ENCODE data around the gene CTPS2. TPM values are rescaled to one million over a fixed set of nuclear protein-coding genes. Genes with fewer than 3 reads are reported as not detected.

Gene CTPS2
- total RNA-seq, 4 donors from 2014 or later = 15.9 to 25.0 (median 19.3) TPM

DNA sequence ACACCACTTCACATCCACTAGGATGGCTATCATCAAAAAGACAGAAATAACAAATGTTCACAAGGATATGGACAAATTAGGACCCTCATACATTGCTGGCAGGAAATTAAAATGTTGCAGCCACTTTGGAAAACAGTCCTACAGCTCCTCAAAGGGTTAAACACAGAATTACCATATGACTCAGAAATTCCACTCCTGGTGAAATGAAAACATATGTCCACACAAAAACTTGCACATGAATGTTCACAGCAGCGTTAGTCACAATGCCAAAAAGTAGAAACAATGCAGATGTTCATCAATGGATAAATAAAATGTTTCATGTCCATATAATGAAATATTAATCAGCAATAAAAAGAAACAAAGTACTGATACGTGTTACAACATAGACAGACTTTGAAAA is 47.4 kb downstream of the CTPS2 start:
- no peak overlapping the region for H3K4me3 ChIP-seq (replicated peaks in 1 of 3)
- no peaks in the 10 kb centered on the region for H3K4me1 ChIP-seq
- 66 to 78% methylated on average over 2 of the region's 2 CpGs for WGBS, 2 donors
- TF ChIP-seq, protein P1, sequence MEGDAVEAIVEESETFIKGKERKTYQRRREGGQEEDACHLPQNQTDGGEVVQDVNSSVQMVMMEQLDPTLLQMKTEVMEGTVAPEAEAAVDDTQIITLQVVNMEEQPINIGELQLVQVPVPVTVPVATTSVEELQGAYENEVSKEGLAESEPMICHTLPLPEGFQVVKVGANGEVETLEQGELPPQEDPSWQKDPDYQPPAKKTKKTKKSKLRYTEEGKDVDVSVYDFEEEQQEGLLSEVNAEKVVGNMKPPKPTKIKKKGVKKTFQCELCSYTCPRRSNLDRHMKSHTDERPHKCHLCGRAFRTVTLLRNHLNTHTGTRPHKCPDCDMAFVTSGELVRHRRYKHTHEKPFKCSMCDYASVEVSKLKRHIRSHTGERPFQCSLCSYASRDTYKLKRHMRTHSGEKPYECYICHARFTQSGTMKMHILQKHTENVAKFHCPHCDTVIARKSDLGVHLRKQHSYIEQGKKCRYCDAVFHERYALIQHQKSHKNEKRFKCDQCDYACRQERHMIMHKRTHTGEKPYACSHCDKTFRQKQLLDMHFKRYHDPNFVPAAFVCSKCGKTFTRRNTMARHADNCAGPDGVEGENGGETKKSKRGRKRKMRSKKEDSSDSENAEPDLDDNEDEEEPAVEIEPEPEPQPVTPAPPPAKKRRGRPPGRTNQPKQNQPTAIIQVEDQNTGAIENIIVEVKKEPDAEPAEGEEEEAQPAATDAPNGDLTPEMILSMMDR (IDR thresholded peaks at IDR 0.05) = no peak
- H3K27me3 ChIP-seq = no peaks in the 10 kb centered on the region
- H3K27ac ChIP-seq = no peak overlapping the region
- intact Hi-C loops (cut with DNase I) = no loop called here
- no peaks in the 10 kb centered on the region for H3K9me3 ChIP-seq
- no peaks in the 10 kb centered on the region for H3K36me3 ChIP-seq
- no peak for DNase-seq

DNA sequence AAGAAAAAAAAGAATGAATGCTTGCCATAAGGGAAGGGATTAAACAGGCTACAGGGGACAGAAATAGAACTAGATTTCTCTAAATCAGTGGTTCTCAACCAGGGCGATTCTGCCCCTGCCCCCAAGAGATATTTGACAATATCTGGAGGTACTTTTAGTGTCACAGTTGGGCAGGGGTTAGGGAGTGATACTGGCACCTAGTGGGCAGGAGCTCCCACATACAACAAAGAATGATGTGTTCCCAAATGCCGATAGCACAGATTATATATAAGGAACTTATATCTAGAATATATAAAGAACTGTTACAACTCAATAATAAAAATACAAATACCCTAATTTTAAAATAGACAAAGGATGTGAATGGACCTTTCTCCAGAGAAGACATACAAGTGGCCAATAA is 47.8 kb downstream of the CTPS2 start:
- intact Hi-C loops (cut with DNase I) = no loop called here
- Histone ChIP-seq H3K4me3 (replicated peaks in 1 of 3) (no peak overlapping the region), H3K27ac (no peak overlapping the region), H3K27me3 (no peaks in the 10 kb centered on the region), H3K36me3 (no peaks in the 10 kb centered on the region), H3K4me1 (no peaks in the 10 kb centered on the region), H3K9me3 (no peaks in the 10 kb centered on the region)
- DNase-seq = no peak
- TF ChIP-seq POLR2A (IDR thresholded peaks at IDR 0.05) = no peak
- TF ChIP-seq, protein P1 (IDR thresholded peaks at IDR 0.05) = no peak
- 91 to 98% methylated on average over 2 of the region's 2 CpGs for WGBS, 2 donors

DNA sequence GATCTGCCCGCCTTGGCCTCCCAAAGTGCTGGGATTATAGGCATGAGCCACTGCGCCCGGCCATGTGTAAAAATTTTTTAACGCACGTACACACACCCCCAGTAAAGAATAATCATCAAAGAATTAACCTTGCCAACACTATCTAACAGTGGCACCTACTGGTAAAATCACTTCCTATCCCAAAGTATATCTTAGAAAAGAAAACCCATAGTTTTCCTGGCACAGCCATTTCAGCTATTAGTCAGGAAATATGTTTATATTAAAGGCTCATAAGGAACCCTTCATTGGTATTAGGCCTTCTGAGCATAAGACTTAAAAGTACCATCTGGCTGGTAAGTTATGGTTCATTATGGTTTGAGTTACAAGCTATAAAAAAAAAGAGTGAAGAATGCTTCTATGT is 48.4 kb downstream of the CTPS2 start:
- TF ChIP-seq, protein P1 (IDR thresholded peaks at IDR 0.05) = no peak
- TF ChIP-seq POLR2A (IDR thresholded peaks at IDR 0.05) = no peak
- Histone ChIP-seq H3K27ac (no peak overlapping the region), H3K4me1 (no peaks in the 10 kb centered on the region), H3K4me3 (replicated peaks in 1 of 3) (no peak overlapping the region), H3K27me3 (no peaks in the 10 kb centered on the region), H3K9me3 (no peaks in the 10 kb centered on the region), H3K36me3 (no peaks in the 10 kb centered on the region)
- WGBS, 2 donors = 90 to 97% methylated on average over 5 of the region's 5 CpGs
- intact Hi-C loops (cut with DNase I) = no loop called here
- no peak for DNase-seq

DNA sequence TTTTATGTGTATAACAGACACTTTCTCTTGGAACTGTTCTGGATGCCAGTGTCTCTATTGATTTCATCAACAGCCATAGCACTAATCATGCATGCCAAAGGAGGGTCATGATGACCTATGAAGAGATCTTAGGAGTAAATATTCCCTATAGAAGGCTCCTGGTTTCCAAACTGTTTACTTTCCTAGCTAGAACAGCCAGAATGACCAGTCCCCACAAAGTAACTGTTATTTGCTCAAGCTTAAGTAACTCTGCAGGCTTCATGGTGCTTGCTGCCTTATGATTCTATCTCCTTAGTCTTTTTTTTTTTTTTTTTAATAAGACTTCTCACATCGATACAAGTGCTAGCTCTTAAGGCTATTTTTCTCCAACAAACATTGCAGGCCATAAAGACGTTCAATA is 50.1 kb downstream of the CTPS2 start:
- no peak for DNase-seq
- no peak overlapping the region for H3K4me3 ChIP-seq (replicated peaks in 1 of 3)
- H3K27ac ChIP-seq = no peak overlapping the region
- H3K9me3 ChIP-seq = no peaks in the 10 kb centered on the region
- TF ChIP-seq, protein P1 (IDR thresholded peaks at IDR 0.05) = no peak
- no peak for TF ChIP-seq POLR2A (IDR thresholded peaks at IDR 0.05)
- H3K36me3 ChIP-seq = no peaks in the 10 kb centered on the region
- intact Hi-C loops (cut with DNase I) = no loop called here
- no peaks in the 10 kb centered on the region for H3K27me3 ChIP-seq
- 89 to 94% methylated on average over 2 of the region's 2 CpGs for WGBS, 2 donors
- H3K4me1 ChIP-seq = no peaks in the 10 kb centered on the region

DNA sequence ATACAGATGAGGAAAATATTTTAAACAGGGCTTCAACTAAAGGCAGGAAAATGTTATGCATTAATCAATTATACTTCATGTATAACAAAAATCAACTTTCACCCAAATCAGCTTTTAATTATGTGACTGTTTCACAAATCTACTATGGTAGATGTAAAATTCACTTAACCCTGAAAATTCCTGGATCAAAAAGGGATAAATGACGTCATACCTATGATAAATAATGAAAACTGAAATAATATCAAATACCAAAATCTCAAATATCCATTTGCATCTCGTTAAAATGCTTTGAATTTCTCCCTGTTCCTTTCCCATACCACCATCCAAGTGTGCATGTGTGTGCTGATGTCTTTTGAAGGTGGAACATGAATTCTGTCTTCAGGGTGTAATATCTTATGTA is 51.0 kb downstream of the CTPS2 start:
- Histone ChIP-seq H3K9me3 (no peaks in the 10 kb centered on the region), H3K27ac (no peak overlapping the region), H3K4me3 (replicated peaks in 1 of 3) (no peak overlapping the region), H3K4me1 (no peaks in the 10 kb centered on the region), H3K27me3 (no peaks in the 10 kb centered on the region), H3K36me3 (no peaks in the 10 kb centered on the region)
- no peak for DNase-seq
- intact Hi-C loops (cut with DNase I) = no loop called here
- TF ChIP-seq POLR2A (IDR thresholded peaks at IDR 0.05) = no peak
- TF ChIP-seq, protein P1 (IDR thresholded peaks at IDR 0.05) = no peak
- 93 to 98% methylated on average over 2 of the region's 2 CpGs for WGBS, 2 donors

All from thyroid gland (tissue), 4 donors.